HG03432 (cell line): ENCODE data around the gene MYOCOS.
"Not testable (repeated sequence)": the region's sequence is repeated elsewhere in the genome, so short reads cannot be mapped to it uniquely, and the experiment has no call there.

Source experiments
- ATAC-seq: cut with Tn5 transposase; IDR thresholded peaks from one replicate; pipeline ENCODE4 v1.9.1; 2021; ENCODE audit warnings: mild to moderate bottlenecking, moderate library complexity; ENCODE audit not compliant: unreplicated experiment

Gene MYOCOS

GRCh38 chr1:171656206-171656605 lies 34.2 kb downstream of the MYOCOS start:
- not testable (repeated sequence) for ATAC-seq

- no peak for ATAC-seq
These were observed 39.1 kb downstream of the MYOCOS start for GRCh38 chr1:171661076-171661650.

GRCh38 chr1:171663036-171663853 lies 41.2 kb downstream of the MYOCOS start:
- no peak for ATAC-seq

- ATAC-seq = no peak
These were observed 42.0 kb downstream of the MYOCOS start for GRCh38 chr1:171663854-171664575.

- no peak for ATAC-seq
These were observed 42.9 kb downstream of the MYOCOS start for GRCh38 chr1:171664976-171665375.

- no peak for ATAC-seq
These were observed 44.2 kb downstream of the MYOCOS start for GRCh38 chr1:171666114-171666769.

- ATAC-seq = no peak
These were observed 46.3 kb downstream of the MYOCOS start for GRCh38 chr1:171668372-171668771.

GRCh38 chr1:171670739-171671138 lies 48.7 kb downstream of the MYOCOS start:
- ATAC-seq = no peak

GRCh38 chr1:171674431-171675405 lies 52.7 kb downstream of the MYOCOS start:
- no peak for ATAC-seq
